PFSK-1 (cell line): ENCODE data around the gene ZC3H4.

Experiments
- FOXP2 ChIP-seq: optimal IDR thresholded peaks from 2 replicates; pipeline ENCODE3; 2011; ENCODE audit warnings: borderline replicate concordance, control low read depth, inconsistent platforms; ENCODE audit not compliant: insufficient read depth; ENCODE audit errors: extremely low read length, extremely low read depth
- POLR2AphosphoS5 ChIP-seq: IDR thresholded peaks from 2 replicates; pipeline ENCODE4 v1.6.1; 2012; ENCODE audit warnings: low read depth, mild to moderate bottlenecking, control low read depth, low read length, moderate library complexity
- SIN3A ChIP-seq: IDR thresholded peaks from 2 replicates; pipeline ENCODE4 v1.6.1; 2012; ENCODE audit warnings: mild to moderate bottlenecking, low read length, moderate library complexity, borderline replicate concordance; ENCODE audit not compliant: insufficient read depth
- TF ChIP-seq, protein P1 (sequence below), 2 experiments: IDR thresholded peaks; 2 replicates each; pipeline versions ENCODE4 v1.6.1 to v1.8.0; 2011 to 2012; ENCODE audit warnings: low read depth in 2 of 2, low read length in 2 of 2, control low read depth in 1 of 2, inconsistent platforms in 1 of 2, mild to moderate bottlenecking in 1 of 2, moderate library complexity in 1 of 2; ENCODE audit not compliant: insufficient read depth in 1 of 2

DNA sequence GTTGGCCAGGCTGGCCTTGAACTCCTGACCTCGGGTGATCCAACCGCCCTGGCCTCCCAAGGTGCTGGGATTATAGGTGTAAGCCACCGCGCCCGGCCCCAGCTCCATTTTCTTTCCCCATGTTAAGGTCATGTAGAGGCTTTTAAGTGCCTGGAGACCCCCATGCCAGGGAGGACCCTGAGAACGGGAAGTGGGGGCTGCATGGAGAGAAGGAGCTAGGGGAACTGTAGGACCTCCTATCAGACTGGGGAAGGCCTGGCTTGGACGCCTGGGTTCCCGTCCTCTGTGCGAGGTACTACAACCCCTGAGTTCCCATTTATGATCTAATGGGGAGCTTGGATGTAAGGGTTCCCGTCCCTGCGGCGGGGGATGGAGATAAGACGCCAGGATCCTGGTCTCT lies 94.7 kb downstream of the ZC3H4 start:
- TF ChIP-seq POLR2AphosphoS5, result no peak
- TF ChIP-seq FOXP2, result no peak
- no peak for TF ChIP-seq SIN3A
- TF ChIP-seq, protein P1, sequence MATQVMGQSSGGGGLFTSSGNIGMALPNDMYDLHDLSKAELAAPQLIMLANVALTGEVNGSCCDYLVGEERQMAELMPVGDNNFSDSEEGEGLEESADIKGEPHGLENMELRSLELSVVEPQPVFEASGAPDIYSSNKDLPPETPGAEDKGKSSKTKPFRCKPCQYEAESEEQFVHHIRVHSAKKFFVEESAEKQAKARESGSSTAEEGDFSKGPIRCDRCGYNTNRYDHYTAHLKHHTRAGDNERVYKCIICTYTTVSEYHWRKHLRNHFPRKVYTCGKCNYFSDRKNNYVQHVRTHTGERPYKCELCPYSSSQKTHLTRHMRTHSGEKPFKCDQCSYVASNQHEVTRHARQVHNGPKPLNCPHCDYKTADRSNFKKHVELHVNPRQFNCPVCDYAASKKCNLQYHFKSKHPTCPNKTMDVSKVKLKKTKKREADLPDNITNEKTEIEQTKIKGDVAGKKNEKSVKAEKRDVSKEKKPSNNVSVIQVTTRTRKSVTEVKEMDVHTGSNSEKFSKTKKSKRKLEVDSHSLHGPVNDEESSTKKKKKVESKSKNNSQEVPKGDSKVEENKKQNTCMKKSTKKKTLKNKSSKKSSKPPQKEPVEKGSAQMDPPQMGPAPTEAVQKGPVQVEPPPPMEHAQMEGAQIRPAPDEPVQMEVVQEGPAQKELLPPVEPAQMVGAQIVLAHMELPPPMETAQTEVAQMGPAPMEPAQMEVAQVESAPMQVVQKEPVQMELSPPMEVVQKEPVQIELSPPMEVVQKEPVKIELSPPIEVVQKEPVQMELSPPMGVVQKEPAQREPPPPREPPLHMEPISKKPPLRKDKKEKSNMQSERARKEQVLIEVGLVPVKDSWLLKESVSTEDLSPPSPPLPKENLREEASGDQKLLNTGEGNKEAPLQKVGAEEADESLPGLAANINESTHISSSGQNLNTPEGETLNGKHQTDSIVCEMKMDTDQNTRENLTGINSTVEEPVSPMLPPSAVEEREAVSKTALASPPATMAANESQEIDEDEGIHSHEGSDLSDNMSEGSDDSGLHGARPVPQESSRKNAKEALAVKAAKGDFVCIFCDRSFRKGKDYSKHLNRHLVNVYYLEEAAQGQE (IDR thresholded peaks at IDR 0.05; ENCODE audit: insufficient read depth in 1 of 2, low read depth in 2 of 2, low read length in 2 of 2), result no peak
